PFSK-1 (cell line): ENCODE measurements around the gene TBC1D16.

Experiments used
- FOXP2 ChIP-seq: optimal IDR thresholded peaks from 2 replicates; pipeline ENCODE3; 2011; ENCODE audit warnings: borderline replicate concordance, control low read depth, inconsistent platforms; ENCODE audit not compliant: insufficient read depth; ENCODE audit errors: extremely low read length, extremely low read depth
- POLR2AphosphoS5 ChIP-seq: IDR thresholded peaks from 2 replicates; pipeline ENCODE4 v1.6.1; 2012; ENCODE audit warnings: low read depth, mild to moderate bottlenecking, control low read depth, low read length, moderate library complexity
- REST ChIP-seq, 2 experiments: IDR thresholded peaks; 2 replicates each; pipeline versions ENCODE4 v1.6.1 to v1.8.0; 2011 to 2012; ENCODE audit warnings: low read depth in 2 of 2, low read length in 2 of 2, control low read depth in 1 of 2, inconsistent platforms in 1 of 2, mild to moderate bottlenecking in 1 of 2, moderate library complexity in 1 of 2; ENCODE audit not compliant: insufficient read depth in 1 of 2
- SIN3A ChIP-seq: IDR thresholded peaks from 2 replicates; pipeline ENCODE4 v1.6.1; 2012; ENCODE audit warnings: mild to moderate bottlenecking, low read length, moderate library complexity, borderline replicate concordance; ENCODE audit not compliant: insufficient read depth
- TAF1 ChIP-seq: IDR thresholded peaks from 2 replicates; pipeline ENCODE4 v1.6.1; 2012; ENCODE audit warnings: low read length, control low read depth, borderline replicate concordance; ENCODE audit not compliant: insufficient read depth

Gene TBC1D16

GRCh38 chr17:79912552-79913330 is 122.9 kb downstream of the TBC1D16 start:
- TF ChIP-seq POLR2AphosphoS5: no peak
- TF ChIP-seq FOXP2: no peak
- TF ChIP-seq SIN3A: no peak
- no peak for TF ChIP-seq TAF1
- no peak for TF ChIP-seq REST (IDR thresholded peaks at IDR 0.05; ENCODE audit: insufficient read depth in 1 of 2, low read depth in 2 of 2, low read length in 2 of 2)

GRCh38 chr17:79911430-79912399 is 124.0 kb downstream of the TBC1D16 start:
- no peak for TF ChIP-seq FOXP2
- TF ChIP-seq TAF1: no peak
- TF ChIP-seq SIN3A: no peak
- TF ChIP-seq POLR2AphosphoS5: no peak

- no peak for TF ChIP-seq POLR2AphosphoS5
- no peak for TF ChIP-seq SIN3A
- TF ChIP-seq REST (IDR thresholded peaks at IDR 0.05; ENCODE audit: insufficient read depth in 1 of 2, low read depth in 2 of 2, low read length in 2 of 2): no peak
- no peak for TF ChIP-seq FOXP2
- TF ChIP-seq TAF1: no peak
These were observed 124.7 kb downstream of the TBC1D16 start for GRCh38 chr17:79910985-79911361.

GRCh38 chr17:79909121-79909520 is 126.6 kb downstream of the TBC1D16 start:
- TF ChIP-seq FOXP2: no peak
- TF ChIP-seq TAF1: no peak
- no peak for TF ChIP-seq POLR2AphosphoS5
- TF ChIP-seq SIN3A: no peak
- no peak for TF ChIP-seq REST (IDR thresholded peaks at IDR 0.05; ENCODE audit: insufficient read depth in 1 of 2, low read depth in 2 of 2, low read length in 2 of 2)

- TF ChIP-seq TAF1 (no peak), REST (IDR thresholded peaks at IDR 0.05; ENCODE audit: insufficient read depth in 1 of 2, low read depth in 2 of 2, low read length in 2 of 2) (no peak), POLR2AphosphoS5 (no peak), SIN3A (no peak), FOXP2 (no peak)
These were observed 127.8 kb downstream of the TBC1D16 start for GRCh38 chr17:79907850-79908249.
